HTERT RPE-1 (cell line): ENCODE data around the gene ANKAR.
"Not testable (repeated sequence)": the region's sequence is repeated elsewhere in the genome, so short reads cannot be mapped to it uniquely, and the experiment has no call there.

Experiments used
- in situ Hi-C: fragments of 300-500 bp; cut with MboI; formaldehyde crosslinking; loops from 4 replicates; pipeline ENCODE4 v1.14.3; 2020; ENCODE audit warnings: low sequenced_read_pairs

ANKAR gene, protein sequence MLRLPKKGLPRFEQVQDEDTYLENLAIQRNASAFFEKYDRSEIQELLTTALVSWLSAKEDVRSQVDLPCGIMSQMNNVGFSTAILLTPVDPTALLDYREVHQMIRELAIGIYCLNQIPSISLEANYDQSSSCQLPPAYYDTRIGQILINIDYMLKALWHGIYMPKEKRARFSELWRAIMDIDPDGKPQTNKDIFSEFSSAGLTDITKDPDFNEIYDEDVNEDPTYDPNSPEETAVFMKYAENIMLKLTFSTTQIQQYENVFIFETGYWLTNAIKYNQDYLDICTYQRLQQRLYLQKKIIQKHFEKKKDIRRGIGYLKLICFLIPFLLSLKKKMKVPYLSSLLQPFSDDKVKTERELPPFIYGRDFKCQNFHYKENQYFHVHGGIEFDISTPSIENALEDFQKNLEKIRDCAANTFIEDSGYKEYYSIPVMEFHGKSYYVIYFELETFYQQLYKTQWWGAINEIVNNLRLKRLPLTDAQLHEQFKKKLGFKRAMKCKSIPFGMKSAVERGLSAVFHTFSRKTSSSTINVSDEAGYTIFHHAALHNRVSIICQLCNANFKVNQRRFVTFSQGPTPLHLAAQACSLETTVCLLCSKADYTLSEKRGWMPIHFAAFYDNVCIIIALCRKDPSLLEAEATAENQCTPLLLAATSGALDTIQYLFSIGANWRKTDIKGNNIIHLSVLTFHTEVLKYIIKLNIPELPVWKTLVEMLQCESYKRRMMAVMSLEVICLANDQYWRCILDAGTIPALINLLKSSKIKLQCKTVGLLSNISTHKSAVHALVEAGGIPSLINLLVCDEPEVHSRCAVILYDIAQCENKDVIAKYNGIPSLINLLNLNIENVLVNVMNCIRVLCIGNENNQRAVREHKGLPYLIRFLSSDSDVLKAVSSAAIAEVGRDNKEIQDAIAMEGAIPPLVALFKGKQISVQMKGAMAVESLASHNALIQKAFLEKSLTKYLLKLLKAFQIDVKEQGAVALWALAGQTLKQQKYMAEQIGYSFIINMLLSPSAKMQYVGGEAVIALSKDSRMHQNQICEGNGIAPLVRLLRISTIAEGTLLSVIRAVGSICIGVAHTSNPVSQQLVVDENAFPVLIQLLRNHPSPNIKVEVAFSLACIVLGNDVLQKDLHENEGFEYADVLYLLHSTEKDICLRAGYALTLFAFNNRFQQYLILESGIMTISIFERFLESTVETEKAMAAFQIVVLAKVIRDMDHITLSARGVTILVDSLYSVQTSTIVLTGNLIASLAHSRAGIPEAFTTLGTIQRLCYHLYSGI (N-terminal part only)

DNA sequence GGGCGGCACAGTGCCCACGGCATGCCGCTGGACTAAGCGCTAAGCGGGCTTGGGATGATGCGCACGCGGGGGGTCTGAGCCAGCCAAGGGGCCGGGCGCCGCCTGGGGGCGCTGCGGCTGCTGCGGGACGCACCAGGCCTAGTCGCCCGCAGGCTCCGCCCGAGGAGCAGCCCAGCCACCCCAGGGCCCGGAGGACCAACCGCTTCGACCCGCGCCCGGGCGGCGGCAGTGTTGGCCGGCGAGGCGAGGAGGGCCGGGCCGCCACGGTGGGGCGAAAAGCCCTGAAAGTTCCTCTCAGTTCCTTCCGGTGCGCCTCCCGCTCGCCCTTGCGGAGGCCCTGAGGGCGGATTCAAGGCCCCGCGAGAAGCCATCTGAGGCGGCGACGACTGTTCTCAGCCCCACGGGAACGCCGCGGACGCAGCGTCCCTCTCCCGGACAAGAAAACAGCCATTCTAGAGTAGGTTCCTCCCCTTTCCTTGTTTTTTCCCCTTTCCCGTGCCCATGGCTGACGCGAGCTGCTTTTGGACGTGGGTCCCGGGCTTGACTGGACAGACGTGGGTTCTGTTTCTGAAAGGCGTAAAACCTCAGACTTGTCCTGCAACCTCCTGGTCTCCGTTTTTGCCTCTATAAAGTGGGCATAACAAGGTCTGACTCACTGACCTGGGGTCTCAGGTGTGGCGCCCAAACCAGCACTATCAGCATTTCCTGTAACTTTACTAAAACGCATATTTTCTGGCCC, at the start of gene ANKAR:
ANKAR (plus strand) TSS at position 297 of the 739 bp plus-strand sequence. CDS start 1,821 bp downstream, outside the sequence.
- in situ Hi-C loops: no loop called here

DNA sequence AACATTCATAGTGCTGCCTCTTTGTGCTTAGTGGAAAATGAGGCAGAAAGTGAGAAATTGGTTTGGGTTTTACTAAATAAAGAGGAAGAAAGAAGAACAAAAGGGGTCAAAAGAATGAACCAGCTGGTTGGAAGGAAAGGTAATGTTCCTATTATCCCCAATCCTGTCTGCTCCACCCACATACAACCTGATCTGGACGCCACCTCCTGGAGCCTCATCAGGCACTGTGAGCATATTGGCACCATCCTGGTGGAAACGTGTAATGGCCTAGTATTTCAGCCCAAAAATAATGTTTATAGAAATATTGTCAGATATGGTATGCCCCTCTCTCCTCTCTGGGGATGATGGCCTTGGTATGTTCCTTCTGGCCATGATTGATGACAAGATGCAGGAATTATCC, 48.8 kb upstream of the ANKAR start:
- in situ Hi-C loops: no loop called here

DNA sequence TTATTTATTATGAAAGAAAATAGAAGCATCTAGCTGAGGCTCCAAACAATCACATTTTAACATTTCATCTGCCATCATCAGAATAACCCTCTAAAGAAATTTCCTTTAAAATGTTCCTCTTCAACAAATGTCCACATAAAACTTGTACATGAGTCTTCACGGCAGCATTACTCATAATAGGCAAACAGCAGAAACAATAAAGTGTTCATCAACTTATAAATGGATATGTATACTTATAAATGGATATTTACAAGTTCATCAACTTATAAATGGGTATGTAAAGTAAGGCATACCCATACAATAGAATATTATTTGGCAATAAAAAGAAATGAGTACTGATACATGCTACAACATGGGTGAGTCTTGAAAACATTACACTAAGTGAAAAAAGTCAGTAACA, 46.7 kb upstream of the ANKAR start:
- in situ Hi-C loops: no loop called here

DNA sequence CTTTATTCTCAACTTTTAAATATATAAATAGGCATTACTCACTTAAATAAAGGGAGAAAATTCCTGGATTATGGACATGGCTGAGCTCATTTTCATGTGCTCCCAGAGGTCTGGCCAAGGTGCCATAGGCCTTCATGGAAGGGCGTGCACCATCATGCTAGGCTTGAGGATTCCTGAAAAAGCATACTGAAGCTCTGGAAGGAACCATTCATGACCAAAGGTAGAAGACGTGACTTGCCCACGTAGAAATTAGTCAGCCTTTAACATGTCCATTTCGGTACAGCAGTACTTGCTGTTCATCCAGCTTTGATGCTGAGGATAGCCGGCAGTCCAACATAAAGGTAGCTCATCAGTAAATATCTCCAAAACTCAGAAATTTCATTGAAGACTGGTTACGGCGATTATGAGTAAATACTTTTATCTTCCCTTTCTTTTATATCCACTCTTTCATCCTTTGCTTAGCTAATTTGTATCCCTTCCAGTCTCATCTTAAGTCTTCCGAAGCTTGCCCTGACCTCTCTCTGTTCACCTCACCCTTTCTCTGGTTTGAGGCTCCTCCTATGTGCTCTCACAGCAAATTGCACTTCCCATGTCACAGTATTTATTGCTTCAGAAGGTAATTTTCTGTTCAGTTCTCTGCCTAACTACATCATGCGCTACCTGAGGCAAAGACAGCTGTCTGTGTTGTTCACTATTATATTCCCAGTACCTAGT, 45.5 kb upstream of the ANKAR start:
- in situ Hi-C loops: no loop called here

DNA sequence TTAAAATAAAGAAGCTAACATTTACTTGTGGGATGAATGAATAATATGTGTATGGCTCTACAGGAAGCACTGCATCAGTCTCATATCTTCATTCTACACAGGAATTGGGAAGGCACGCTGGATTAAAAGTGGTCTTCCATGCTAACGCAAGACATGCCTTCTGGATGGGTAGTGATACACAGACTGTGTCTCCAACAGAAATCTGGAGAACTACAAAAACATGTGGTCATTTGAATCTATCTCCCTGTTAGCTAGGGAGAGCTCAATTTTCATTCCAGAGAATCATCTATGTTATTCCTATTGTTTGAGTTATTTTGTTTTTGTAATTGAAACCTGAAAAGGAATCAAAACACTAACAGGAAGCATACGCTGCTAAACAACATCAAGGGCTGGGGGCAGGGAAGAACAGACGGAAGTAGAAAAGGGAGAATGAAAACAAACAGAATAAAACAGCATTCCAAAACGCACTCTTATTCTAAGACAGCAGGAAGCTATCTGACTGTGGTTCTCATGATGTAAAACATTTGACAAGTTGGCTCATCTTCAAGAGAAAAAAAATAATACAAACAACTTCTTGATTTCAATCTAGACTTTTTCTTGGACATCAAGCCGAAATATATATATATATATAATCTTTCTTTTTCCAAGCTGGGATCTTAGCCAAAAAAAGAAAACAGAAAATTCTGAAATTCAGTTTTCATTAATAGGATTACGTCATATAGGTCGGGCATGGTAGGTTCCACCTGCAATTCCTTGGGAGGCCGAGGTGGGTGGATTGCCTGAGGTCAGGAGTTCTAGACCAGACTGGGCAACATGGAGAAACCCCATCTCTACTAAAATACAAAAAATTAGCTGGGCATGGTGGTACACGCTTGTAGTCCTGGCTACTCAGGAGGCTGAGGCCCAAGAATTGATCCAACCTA, 44.7 kb upstream of the ANKAR start:
- in situ Hi-C loops: no loop called here

DNA sequence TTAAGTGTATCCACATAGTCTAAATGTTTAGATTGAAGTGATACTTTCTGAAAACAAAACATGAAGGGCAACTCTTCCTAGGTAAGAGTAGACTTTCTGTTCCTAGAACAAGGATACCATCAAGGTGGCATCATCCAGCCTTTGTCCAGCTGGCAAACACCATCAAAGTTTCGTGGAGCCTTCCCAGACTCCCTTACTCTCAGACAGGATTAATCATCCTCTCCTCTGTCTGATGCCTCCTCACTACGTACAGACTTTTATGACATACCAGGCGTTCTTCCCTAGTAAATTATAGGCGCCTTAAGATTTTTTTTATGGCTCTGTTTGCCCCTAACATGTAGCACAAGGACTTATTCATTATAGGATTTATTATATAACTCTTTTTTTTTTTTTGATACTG, 42.6 kb upstream of the ANKAR start:
- in situ Hi-C loops: no loop called here

DNA sequence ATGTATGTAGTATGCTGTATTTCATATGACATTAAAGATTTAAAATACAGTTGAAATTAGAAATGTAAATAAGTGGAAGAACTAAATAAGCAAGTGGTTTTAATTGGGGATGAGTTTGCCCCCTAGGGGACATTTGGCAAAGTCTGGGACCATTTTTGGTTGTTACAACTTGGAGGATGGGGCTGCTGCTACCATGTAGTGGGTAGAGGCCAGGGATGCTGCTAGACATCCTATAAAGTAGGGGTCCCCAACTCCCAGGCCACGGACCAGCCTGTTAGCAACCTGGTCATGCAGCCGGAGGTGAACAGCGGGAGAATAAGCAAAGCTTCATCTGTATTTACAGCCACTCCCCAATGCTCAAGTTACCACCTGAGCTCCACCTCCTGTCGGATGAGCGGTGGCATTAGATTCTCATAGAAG, 41.1 kb upstream of the ANKAR start:
- in situ Hi-C loops: no loop called here

DNA sequence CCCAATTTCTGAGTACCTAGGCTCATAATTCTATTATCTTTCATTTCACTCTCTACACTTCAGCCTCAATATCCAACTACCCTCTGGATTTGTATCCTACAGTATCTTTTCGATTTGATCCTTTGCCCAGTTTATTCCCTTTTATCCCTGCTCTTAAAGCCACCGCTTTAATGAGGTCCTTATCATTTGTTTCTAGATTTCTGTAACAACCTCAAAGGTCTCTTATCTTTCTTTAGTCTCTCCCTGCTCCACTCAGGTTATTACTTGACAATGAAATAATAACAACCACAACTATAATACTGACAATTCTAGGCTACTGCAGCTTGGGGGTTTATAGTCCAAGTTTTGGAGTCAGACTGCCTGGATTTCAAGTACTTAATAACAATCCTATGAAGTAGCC, 39.1 kb upstream of the ANKAR start:
- in situ Hi-C loops: no loop called here

DNA sequence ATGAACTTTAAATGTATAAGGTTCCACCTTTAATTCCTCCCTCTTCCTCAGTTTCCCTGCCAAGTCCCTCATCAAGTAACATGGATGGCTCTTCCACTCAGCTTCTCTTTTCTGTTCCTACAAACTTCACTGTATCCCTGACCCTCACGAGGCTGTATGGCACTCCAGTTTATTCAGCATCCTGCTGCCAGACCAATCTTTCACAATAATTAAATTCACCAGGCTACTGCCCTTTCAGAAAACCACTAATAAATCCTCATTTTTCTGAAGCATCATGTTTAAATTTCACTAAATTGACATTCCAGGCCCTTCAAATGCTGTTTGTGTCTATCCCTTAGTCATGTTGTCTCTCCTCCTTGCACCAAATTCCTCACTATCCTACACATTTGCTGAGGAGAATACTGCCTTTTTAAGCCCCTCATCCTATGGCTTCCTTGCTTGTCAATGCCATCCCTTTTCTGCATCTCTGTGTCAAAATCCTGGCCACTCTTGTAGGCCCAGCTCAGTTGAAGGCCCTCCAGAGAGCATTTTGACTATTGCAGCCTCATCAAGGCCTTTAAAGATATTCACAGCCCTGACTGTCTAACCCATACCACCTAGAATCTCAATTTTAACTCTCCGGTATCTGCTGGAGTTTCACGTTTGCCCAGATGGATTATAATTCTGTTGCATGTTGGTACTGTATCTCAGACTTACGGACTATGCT, 36.0 kb upstream of the ANKAR start:
- in situ Hi-C loops: no loop called here

DNA sequence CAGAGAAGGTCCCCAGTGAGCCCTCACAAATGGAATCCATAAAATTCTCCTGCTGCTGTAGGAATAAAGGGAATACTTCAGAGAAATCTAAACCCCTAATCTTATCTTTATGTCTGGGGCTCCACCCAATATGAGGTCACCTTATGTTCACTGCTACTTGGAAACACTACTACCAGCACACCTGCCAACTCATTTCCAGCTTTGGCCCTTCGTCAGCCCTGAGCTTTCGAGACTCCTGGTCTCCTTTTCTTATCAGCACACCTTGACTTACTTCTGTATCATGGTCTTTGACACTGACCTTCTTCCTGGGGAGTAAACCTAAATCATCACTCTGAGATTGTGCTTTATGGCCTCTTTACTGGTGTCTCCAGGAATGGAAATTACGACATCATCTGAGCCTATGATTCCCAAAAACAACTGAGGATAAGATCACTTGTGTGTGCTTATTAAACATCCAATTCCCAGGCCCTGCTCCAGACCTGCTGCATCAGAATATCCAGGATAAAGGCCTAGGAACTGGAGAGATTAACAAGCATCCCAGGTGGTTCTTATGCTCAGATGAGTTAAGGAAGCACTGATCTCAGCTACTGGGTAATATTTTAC, 35.4 kb upstream of the ANKAR start:
- in situ Hi-C loops: no loop called here

DNA sequence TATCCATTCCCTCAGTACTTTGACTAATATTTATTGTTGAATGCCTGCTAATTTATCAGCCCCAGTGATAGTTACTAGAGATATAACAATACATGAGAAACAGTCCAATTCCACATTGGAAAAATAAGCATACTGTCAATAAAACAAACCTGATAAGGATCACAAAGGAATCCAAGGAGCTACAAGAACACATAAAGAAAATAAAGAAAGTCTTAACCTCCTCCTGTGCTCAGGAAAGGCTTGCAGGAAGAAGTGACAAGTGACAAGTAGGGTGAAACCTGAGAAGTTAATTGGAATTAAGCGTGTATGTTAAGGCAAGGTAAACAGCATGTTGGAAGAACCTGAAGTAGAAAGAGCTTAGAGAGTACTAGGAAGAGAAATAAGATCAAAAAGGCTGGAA, 33.5 kb upstream of the ANKAR start:
- in situ Hi-C loops: no loop called here

DNA sequence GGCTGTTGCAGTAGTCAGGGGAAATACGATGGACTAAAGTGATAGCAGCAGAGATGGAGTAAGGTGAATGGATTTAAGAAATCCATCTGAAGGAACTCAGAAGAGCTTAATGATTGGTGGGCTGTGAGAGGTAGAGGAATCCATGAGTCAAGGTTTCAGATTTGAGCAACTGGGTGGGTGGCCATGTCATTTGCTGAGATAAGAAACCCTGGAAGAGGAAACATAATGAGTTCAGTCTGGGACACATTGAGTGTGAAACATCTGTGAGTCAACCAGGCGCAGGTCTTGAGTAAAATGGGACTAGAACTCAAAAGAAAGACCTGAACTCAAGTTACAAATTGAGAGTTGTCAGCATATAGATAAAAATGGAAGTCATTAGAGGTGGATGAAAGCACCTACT, 32.9 kb upstream of the ANKAR start:
- in situ Hi-C loops: no loop called here

DNA sequence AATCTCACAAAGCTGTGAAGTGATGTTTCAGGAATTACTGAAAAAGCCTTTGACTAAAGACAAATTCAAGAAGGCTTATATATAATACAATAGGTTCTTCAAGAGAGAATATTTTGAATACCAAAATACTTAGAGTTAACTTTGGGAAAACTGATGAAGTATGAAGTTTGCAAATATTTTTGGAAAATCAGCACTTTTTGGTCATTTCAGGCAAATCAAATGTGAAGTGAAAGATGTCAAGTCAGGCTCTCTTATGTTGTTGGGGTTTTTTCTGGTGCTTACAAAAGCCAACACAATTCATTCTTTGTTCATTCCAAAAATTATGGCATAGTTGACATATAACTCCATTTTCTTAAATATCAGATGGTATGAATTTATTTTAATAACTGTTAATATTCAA, 27.9 kb upstream of the ANKAR start:
- in situ Hi-C loops: no loop called here

DNA sequence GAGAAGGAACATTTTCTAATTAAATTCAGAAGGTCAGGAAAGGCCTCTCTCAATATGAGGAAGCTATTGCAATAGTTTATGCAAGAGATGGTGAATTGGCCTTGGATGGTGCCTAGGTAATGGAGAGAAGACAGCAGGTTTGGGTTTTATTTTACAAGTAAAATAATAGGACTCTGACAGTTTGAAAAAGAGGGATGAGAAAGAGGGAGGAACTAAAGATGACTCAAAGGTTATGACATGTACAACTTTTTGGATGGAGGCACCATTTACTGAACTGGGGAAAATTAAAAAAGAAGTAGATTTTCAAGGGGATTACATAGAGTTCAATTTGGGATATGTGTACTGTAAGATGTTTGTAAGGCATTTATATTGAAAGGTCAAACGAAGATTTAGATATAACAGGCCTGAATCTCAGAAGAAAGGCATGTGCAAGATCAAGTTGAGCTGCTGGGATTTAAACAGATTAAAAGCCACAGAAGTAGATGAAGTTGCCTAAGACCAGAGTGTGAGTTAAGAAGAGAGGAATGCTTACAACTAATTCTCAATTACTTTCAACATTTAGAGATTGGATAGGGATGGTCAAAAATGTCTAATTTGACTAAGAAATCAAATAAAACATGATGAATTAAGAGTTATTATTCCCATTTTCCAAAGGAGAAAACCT, 25.5 kb upstream of the ANKAR start:
- in situ Hi-C loops: no loop called here

DNA sequence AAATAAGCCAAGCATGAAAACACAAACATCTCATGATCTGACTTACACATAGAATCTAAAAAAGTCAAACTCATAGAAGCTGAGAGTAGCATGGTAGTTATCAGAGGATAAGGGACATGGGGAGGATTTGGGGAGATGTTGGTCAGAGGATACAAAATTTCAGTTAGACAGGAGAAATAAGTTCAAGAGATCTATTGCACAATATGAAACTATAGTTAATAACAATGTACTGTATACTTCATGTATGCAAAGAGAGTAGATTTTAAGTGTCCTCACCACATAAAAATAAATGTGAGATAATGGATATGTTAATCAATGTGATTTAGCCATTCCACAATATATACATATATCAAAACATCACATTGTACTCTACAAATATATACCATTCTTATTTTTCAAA, 23.2 kb upstream of the ANKAR start:
- in situ Hi-C loops: no loop called here

DNA sequence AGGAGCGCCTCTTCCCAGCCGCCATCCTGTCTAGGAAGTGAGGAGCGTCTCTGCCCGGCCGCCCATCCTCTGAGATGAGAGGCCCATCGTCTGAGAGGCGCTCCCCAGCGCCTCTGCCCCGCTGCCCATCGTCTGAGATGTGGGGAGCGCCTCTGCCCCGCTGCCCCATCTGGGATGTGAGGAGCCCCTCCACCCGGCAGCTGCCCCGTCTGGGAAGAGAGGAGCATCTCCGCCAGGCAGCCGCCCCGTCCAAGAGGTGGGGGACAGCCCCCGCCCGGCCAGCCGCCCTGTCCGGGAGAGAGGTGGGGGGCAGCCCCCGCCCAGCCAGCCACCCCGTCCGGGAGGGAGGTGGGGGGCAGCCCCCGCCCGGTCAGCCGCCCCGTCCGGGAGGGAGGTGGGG, 21.0 kb upstream of the ANKAR start:
- in situ Hi-C loops: not testable (repeated sequence)

DNA sequence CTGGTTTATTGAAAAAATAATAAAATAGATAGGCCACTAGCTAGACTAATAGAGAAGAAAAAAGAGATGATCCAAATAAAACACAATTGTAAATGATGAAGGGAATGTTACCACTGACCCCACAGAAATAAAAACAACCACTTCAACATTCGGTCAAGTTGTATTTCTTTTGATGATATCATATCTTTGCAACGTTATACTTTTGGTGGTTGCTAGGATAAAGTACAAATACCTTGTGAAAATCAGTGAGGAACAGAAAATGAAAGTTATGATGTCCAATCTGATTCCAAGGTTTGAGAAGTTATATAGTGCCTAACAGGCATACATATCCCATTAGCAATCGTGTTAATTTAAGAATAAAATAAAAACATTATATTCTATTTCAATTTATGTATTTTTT, 19.8 kb upstream of the ANKAR start:
- in situ Hi-C loops: no loop called here
